NCI-H2227 (cell line): Measurements from ENCODE around the gene ATP13A1.
"Not testable (repeated sequence)": the region's sequence is repeated elsewhere in the genome, so short reads cannot be mapped to it uniquely, and the experiment has no call there.

Experiments used
- DNase-seq: peaks from one replicate; lab custom pipeline; 2025; ENCODE audit not compliant: unreplicated experiment; lab: John Stamatoyannopoulos, UW

Gene ATP13A1

DNA sequence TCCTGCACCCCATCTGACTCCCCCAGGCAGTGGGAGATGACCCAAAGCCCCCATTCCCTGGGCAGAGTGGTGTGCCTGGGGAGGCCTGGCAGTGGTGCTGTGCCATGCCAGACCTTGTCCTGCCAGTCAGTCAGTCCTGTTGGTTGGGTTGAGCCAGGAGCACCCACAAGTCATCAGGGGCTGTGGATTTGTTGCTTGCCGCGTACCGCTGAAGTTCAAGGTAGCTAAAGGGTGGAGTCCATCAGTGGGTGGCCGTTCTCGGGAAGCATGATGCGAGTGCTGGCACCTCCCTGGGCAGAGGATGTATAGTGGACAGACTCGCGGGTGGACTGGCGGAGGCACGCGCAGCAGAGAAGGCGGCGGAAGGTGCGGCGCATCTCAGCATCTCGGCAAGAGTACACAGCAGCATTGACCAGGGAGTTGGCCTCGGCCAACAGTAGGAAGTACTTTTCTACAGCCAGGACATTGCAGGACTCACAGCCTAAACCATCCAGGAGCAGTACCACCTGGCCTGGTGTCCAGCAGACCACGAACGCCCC, 39.4 kb downstream of the ATP13A1 start:
- DNase-seq, result no peak

DNA sequence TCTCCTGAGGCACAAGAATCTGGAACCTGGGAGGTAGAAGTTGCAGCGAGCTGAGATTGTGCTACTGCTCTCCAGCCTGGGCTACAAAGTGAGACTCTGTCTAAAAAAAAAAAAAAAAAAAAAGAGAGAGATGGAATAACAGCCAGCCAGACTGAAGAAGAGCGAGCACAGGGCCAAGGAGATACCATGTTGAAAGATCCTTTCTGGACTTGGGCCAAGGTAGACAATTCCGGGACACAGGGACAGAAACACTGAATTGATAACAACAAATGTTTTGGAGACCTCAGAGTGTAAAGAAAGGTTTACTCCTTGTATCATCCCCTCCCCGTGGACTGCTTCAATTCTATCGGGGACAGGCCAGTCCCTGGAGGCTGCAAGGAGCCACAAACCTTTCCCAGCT, 40.1 kb downstream of the ATP13A1 start:
- no peak for DNase-seq

DNA sequence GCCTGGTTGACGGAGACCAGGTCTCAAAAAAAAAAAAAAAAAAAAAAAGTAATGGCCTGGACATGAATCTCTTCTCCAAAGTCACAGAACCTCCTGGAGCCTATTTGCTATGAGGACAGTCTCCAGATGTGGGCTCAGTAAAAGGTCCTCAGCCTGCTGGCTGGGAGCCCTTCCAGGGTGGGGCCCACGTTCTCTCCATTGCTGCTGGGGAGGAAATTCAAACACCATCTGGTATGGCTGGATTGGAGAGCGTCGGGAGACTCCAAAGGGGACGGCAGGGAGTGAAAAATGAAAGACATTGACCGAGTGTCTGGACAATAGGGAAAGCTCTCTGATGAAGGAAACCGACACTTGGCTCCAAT, 43.6 kb downstream of the ATP13A1 start:
- no peak for DNase-seq

DNA sequence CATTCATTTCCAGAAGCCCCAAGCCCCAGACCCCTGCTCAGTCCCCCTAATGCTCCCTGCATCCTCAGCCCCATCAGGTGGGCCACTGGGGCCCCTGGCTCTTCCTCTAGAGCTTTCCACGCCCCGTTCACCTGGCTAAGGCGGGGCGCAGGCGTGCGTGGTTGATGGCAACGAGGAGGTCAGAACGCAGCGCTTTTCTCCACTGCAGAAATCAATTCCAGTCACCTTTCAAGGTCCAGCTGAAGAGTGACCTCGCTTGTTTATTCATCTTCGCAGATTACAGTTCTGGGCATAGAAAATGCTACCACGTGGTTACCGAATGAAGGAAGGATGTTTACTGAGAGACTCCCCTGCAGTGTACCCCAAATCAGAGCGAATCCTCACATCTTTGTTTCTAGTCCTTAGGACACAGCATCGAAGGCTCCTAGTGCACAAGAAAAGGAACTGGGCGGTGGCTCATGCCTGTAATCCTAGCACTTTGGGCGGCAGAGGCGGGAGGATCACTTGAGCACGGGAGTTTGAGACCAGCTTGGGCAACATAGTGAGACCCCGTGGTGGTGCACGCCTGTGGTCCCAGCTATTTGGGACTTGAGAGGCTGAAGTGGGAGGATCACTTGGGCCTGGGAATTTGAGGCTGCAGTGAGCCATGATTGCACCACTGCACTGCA, 44.2 kb downstream of the ATP13A1 start:
- peak; percentile 48 for DNase-seq

DNA sequence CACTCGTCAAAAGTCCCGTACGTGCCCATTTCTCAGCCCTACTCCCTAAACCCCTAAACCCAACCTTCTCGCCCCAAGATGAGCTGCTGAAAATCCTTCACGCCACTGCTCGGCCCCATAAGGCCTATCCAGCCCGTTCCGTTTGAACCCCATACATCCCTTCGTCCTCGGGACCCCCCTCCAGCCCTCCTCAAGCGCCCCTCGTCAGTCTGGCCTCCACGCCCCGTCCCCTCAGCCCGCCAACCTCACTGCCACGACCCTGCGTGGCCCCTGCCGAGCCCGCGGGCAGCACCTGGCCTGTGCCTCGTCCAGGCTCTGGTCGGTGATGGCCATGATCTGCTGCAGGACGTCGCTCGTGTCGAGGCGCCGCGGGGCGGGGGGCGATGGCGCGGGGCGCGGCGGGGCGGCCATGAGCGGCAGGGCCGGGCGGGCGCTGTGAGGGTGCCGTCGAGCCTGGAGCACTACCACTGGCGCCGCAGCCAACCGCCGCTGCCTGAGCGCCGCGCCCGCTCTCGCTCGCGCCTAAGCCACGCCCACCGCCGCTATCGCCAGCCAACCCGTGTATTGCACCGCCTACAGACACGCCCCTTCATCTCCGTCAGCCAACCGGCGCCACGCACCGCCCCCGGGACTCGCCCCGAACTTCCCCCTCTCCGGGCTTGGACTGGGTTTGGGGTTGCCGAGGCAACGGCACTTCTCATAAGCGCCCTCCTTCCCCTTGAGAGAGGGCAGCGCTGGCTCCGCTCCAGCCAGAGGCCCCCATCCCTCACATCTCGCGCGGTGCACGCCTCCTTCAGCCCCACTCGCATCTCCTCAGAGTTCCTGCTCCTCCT, 45.0 kb downstream of the ATP13A1 start, which contains the start of gene PBX4:
TSS of gene PBX4 (minus strand) at position 469 of the 833 bp plus-strand sequence. CDS start at position 411, 58 bp downstream.
- peak; percentile 97 for DNase-seq

DNA sequence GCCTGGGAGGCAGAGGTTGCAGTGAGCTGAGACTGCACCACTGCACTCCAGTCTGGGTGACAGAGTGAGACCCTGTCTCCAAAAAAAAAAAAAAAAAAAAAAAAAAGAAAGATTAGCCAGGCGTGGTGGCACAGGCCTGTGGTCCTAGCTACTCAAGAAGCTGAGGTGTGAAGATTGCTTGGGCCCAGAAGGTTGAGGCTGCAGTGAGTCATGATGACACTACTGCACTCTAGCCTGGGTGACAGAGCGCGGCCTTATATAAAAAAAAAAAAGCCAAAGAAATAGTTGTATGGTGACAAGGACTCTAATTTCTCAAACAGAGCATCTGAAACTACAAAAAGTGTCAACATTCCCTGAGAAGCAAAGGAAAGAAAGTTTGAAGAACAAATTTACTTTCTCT, 48.4 kb downstream of the ATP13A1 start:
- no peak for DNase-seq

DNA sequence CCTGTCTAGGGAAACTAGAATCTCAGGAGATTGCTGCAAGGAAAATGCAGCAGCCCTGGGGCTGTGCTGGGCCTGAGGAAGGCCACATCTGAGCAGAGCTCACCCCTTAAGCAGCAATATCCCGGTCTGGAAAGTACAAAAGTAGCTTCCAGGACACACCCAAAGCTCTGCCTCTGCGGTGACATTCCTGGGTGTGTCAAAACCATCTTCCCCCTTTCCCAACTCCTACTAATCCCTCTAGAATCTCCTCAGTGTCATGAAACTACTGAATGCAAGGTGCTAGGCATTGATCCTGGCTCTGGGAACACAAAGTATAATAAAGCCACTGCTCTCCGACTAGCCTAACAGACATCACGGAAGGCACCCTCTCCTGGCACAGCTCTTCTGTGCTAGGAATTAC, 50.0 kb downstream of the ATP13A1 start:
- no peak for DNase-seq

DNA sequence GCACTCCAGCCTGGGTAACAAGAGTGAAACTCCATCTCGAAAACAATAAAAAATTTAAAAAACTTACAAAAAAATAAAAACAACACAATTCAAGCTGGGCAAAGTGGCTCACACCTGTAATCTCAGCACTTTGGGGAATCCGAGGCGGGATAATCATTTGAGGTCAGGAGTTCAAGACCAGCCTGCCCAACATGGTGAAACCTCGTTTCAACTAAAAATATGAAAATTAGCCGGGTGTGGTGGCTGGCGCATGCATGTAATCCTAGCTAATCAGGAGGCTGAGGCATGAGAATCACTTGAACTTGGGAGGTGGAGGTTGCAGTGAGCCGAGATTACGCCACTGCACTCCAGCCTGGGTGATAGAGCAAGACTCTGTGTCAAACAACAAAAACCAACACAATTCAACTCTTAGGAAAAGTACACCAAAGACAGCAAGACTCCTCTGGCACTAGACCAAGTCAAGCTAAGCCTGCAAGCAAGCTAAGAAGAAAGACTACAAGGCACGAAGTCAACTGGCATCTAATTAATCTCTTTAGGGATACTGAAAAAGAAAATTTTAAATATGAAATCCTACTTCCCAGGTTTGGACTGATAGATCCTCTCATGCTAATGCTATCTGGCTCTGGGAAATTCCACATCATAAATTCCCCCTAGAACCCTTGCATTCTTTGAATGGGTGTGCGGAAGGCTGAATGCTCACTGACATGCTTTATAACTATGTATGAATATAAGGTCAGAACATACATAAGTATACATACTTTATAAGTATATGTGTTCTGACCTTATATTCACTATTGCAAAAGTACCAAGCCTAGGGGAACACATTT, 52.9 kb downstream of the ATP13A1 start:
- no peak for DNase-seq

DNA sequence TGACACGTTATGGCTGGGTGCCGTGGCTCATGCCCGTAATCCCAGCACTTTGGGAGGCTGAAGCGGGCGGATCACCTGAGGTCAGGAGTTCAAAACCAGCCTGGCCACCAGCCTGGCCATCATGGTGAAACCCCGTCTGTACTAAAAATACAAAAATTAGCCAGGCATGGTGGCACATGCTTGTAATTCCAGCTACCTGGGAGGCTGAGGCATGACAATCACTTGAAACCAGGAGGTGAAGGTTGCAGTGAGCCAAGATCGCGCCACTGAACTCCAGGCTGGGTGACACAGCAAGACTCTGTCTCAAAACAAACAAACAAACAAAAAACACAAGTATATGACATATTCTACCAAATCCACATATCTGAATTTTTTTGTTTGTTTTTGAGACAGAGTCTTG, 56.8 kb downstream of the ATP13A1 start:
- not testable (repeated sequence) for DNase-seq

DNA sequence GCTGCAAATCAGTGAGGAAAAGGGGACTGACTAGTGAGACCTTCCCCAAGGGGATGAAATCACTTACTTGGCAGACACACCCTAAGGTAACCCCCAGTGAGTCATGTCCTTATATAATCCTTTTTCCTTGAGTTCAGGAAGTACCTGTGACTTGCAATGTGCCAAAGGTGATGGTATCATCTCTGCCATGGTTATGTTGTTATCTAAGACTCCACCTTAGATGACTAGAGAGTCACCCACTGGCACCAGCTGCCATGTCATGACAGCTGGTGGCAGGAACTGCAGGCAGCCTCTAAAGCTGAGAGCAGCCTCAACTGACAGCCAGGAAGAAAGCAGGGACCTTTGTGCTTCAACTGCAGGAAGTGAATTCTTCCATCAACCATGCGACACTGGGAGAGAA, 57.5 kb downstream of the ATP13A1 start:
- no peak for DNase-seq

DNA sequence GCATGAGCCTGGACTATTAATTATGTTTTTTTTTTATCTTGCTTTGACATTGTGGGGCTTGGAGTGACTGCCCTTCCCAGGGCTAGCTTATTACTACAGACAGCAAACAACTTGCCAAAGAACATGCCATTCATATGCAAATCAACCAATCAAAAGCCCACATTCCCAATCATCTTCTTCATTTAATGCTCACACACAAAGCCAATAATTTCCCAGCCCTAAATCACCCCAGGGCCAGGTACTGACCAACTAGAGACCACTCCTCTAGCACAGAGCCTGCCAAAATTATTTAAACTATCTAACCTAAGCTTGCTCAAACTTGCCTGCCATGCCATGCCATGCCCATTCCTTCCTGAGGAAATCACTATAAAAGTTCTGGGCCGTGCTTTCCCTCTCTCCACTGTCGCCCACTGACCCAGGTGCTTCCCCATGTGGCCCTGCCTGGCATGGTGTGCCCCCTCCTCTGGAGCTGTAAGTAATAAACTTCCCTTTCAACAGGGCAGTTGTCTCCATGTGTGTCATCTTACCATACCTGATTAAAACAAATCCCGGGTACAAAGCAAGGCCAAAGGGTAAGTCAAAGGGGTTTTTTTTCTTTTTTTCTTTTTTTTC, 60.7 kb downstream of the ATP13A1 start:
- no peak for DNase-seq

DNA sequence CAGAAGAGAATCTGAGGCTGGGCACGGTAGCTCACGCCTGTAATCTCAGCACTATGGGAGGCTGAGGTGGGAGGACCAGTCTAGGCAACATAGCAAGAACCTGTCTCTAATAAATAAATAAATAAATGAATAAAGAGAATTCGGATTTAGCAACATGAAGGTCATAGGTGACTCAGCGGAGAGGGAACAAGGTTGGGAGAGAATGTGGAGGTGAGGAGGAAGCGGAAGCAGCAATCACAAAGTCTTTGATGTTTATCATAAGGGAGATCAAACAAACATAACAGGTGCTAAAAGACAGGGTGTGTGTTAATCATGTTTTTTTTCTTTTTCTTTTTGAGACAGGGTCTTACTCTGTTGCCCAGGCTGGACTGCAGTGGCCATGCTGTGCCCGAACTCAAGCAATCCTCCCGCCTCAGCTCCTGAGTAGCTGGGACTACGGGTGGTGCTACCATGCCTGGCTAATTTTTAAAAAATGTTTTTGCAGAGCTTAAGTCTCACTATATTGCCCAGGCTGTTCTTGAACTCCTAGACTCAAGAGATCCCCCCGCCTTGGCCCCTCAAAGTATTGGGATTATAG, 61.3 kb downstream of the ATP13A1 start:
- no peak for DNase-seq

DNA sequence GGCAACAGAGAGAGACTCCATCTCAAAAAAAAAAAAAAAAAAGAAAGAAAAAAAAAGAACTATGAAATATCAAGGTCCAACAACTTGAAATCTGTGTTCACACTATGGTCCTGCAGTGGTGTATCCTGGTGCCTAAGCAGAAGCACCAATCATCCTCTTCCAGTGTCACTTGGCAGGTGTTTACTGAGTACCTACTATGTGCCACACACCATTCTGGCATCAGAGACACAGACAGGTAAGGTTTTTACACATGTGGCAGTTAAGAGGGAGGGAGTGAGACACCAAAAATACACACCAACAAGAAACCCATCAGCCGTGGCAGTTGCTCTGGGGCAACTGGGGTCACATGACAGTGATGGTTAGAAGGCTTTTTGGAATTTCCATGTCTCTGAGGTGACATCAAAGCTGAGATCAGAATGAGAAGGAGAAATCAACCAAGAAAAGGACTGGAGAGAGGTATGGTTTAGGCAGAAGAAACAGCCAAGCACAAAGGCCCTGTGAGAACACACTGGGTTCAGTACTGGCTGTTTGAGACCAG, 62.6 kb downstream of the ATP13A1 start:
- no peak for DNase-seq

DNA sequence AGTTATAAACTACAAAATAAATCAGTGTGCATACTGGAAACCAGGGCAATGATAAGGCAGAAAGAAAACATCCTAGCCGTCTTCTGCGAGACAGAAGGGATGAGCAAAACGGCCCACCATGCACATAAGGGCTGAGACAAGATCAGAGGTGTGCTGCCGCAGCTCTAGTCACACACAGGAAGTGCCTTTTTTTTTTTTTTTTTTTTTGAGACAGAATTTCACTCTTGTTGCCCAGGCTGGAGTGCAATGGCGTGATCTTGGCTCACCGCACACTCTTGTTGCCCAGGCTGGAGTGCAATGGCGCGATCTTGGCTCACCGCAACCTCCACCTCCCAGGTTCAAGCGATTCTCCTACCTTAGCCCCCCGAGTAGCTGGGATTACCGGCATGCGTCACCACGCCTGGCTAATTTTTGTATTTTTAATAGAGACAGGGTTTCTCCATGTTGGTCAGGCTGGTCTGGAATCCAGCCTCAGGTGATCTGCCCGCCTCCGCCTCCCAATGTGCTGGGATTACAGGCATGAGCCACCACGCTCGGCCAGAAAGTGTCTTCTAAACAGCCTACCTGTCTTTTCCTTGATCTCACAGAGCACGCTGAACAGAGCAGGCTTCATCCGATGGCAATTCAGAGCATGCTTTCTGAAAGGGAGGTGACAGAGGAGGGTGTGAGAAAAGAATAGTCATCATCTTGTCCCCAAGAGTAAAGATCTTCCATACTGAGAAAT, 64.6 kb downstream of the ATP13A1 start:
- not testable (repeated sequence) for DNase-seq

DNA sequence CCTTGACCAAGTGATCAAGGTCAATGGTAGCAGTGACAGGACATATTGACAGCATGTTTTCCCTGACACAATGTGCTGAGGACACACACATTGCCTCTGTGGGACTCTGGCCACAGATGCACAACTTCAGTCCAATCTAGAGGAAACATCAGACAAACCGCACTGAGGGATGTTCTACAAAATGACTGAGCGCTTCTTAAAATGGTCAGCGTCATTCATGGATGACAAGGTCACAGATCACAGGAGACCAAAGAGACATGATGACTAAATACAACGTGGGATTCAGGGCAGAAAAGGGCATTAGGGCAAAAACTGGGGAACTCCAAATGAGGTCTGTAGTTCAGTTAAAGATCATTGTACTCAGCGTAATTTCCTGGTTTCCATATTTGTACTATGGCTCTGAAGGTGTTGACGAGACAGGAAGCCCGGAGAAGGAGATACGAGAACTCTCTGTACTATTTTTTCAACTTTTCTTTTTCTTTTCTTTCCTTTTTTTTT, 65.6 kb downstream of the ATP13A1 start:
- DNase-seq, result no peak
